Measurements from ENCODE around the gene NBPF1.
"Not testable (repeated sequence)": the region's sequence is repeated elsewhere in the genome, so short reads cannot be mapped to it uniquely, and the experiment has no call there.

Gene NBPF1

DNA sequence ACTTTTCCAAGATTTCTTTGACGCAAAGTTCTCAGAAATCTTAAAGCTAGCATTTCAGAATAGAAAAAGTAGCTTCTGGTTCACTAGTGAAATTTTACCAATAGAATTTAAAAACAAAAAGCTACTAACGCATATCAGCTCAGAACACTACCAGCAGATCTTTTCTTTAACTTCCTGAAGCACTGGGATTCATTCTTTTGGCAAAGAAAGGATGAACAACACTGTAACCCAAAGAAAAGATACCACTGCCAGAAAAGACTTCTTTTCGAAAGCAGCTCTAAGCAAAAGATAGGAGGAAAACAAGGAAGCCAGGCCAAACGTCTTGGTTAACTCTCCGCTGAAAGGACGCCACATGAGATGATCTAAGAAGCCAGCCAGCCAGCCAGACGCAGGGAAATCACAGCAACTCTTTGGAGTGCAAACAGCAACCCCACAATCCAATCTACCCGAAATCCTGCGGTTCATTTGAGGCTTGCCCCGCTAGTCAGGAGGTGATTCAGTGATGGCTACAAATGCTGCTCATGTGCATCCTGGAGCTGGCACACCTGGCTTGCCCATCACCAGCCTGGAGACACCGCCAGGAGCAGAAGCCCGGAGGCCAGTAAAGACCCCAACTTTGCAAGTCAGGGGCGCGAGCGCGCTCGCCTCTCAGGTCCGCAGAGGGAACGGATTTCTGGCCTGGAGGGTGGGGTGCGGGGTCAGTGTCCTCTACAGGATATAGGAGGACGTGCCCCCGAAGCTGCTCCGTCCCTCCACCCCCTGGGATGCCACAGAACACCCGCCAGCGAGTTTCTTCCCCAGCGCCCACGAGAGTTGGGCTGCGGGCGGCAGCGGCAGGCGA, 812 bp downstream of the NBPF1 start:
- peak overlapping the region; percentile 55 to 60 for H3K9ac ChIP-seq (ENCODE audit: low read depth in 1 of 2, low read length in 2 of 2)
- no peaks in the 10 kb centered on the region for H3K9me3 ChIP-seq (ENCODE audit: control insufficient read depth in 1 of 2, low read length in 2 of 2)
- H3K4me3 ChIP-seq (ENCODE audit: low read depth in 1 of 2, low read length in 2 of 2) = peak overlapping the region; percentile 82 to 87
- peaks cover 6 to 20% of the 10 kb centered on the region in 2 donors for H3K4me1 ChIP-seq (ENCODE audit: control insufficient read depth in 1 of 2, insufficient read depth in 2 of 2, low read length in 2 of 2)
- H3K36me3 ChIP-seq (ENCODE audit: control insufficient read depth in 1 of 2, insufficient read depth in 2 of 2, low read length in 2 of 2) = peaks cover 7 to 17% of the 10 kb centered on the region in 2 donors
- H3K27ac ChIP-seq (ENCODE audit: low read depth, low read length) = no peak overlapping the region
- no peaks in the 10 kb centered on the region for H3K27me3 ChIP-seq (ENCODE audit: control insufficient read depth in 1 of 2, insufficient read depth in 2 of 2, low read length in 2 of 2)

DNA sequence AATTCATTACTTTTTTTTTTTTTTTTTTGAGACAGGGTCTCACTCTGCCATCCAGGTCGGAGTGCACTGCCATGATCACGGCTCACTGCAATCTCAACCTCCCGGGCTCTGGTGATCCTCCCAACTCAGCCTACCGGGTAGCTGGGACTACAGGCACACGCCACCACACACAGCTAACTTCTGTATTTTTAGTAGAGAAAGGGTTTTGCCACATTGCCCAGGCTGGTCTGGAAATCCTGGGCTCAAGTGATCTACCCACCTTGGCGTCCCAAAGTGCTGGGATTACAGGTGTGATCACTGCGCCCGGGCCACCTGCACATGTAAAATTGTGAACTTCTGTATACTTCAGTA, 1.4 kb downstream of the NBPF1 start:
- H3K27ac ChIP-seq (ENCODE audit: low read depth, low read length); H3K27me3 ChIP-seq (ENCODE audit: control insufficient read depth in 1 of 2, insufficient read depth in 2 of 2, low read length in 2 of 2); H3K9me3 ChIP-seq (ENCODE audit: control insufficient read depth in 1 of 2, low read length in 2 of 2): not testable (repeated sequence)
- Histone ChIP-seq H3K36me3 (ENCODE audit: control insufficient read depth in 1 of 2, insufficient read depth in 2 of 2, low read length in 2 of 2) (peaks cover 11 to 18% of the 10 kb centered on the region in 2 donors), H3K9ac (ENCODE audit: low read depth in 1 of 2, low read length in 2 of 2) (peak overlapping the region; percentile 55 to 60), H3K4me3 (ENCODE audit: low read depth in 1 of 2, low read length in 2 of 2) (peak overlapping the region; percentile 82 to 87), H3K4me1 (ENCODE audit: control insufficient read depth in 1 of 2, insufficient read depth in 2 of 2, low read length in 2 of 2) (peaks cover 6 to 20% of the 10 kb centered on the region in 2 donors)

DNA sequence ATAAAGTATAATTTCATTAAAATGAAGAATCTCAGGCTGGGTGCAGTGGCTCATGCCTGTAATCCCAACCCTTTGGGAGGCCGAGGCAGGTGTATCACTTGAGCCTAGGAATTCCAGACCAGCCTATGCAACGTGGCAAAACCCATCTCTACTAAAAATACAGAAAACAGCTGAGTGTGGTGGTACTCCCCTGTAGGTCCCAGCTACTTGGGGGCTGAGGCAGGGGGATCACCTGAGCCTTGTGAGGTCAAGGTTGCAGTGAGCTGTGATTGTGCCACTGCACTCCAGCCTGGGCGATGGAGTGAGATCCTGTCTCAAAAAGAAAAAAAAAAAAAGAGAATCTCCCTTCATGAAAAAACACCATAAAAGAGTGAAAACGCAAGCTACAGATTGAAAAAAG, 2.2 kb downstream of the NBPF1 start:
- not testable (repeated sequence) for H3K9me3 ChIP-seq (ENCODE audit: control insufficient read depth in 1 of 2, low read length in 2 of 2); H3K9ac ChIP-seq (ENCODE audit: low read depth in 1 of 2, low read length in 2 of 2); H3K4me3 ChIP-seq (ENCODE audit: low read depth in 1 of 2, low read length in 2 of 2); H3K27ac ChIP-seq (ENCODE audit: low read depth, low read length); H3K27me3 ChIP-seq (ENCODE audit: control insufficient read depth in 1 of 2, insufficient read depth in 2 of 2, low read length in 2 of 2)
- Histone ChIP-seq H3K4me1 (ENCODE audit: control insufficient read depth in 1 of 2, insufficient read depth in 2 of 2, low read length in 2 of 2) (peaks cover 6 to 20% of the 10 kb centered on the region in 2 donors), H3K36me3 (ENCODE audit: control insufficient read depth in 1 of 2, insufficient read depth in 2 of 2, low read length in 2 of 2) (peaks cover 16 to 25% of the 10 kb centered on the region in 2 donors)

DNA sequence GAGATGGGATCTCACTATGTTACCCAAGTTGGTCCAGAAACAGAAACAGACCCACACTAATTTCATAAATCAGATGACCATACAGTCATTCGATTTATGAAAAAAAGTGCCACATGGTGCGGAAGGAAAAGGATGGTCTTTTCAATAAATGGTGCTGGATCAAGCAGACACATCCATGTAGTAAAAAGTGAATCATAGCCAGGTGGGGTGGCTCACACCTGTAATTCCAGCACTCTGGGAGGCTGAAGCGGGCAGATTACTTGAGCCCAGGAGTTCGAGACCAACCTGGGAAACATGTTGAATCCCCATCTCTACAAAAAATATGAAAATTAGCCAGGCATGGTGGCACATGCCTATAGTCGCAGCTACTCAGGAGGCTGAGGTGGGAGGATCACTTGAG, 2.8 kb downstream of the NBPF1 start:
- H3K36me3 ChIP-seq (ENCODE audit: control insufficient read depth in 1 of 2, insufficient read depth in 2 of 2, low read length in 2 of 2) = peaks cover 17 to 29% of the 10 kb centered on the region in 2 donors
- H3K4me1 ChIP-seq (ENCODE audit: control insufficient read depth in 1 of 2, insufficient read depth in 2 of 2, low read length in 2 of 2) = peaks cover 6 to 20% of the 10 kb centered on the region in 2 donors
- not testable (repeated sequence) for H3K27ac ChIP-seq (ENCODE audit: low read depth, low read length); H3K4me3 ChIP-seq (ENCODE audit: low read depth in 1 of 2, low read length in 2 of 2); H3K27me3 ChIP-seq (ENCODE audit: control insufficient read depth in 1 of 2, insufficient read depth in 2 of 2, low read length in 2 of 2); H3K9me3 ChIP-seq (ENCODE audit: control insufficient read depth in 1 of 2, low read length in 2 of 2); H3K9ac ChIP-seq (ENCODE audit: low read depth in 1 of 2, low read length in 2 of 2)

DNA sequence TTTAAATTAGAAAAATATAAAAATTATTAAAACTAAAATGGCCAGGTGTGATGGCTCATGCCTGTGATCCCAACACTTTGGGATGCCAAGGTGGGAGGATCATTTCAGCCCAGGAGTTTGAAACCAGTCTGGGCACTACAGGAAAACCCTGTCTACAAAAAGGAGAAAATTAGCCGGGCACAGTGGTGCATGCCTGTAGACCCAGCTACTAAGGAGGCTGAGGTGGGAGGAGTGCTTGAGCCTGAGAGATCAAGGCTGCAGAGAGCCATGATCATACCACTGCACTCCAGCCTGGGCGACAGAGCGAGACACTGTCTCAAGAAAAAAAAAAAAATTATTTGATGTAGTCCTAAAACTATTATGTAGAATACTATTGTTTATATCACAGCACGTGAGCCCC, 3.6 kb downstream of the NBPF1 start:
- H3K27me3 ChIP-seq (ENCODE audit: control insufficient read depth in 1 of 2, insufficient read depth in 2 of 2, low read length in 2 of 2); H3K9me3 ChIP-seq (ENCODE audit: control insufficient read depth in 1 of 2, low read length in 2 of 2); H3K27ac ChIP-seq (ENCODE audit: low read depth, low read length); H3K9ac ChIP-seq (ENCODE audit: low read depth in 1 of 2, low read length in 2 of 2); H3K4me3 ChIP-seq (ENCODE audit: low read depth in 1 of 2, low read length in 2 of 2): not testable (repeated sequence)
- peaks cover 6 to 20% of the 10 kb centered on the region in 2 donors for H3K4me1 ChIP-seq (ENCODE audit: control insufficient read depth in 1 of 2, insufficient read depth in 2 of 2, low read length in 2 of 2)
- peaks cover 17 to 36% of the 10 kb centered on the region in 2 donors for H3K36me3 ChIP-seq (ENCODE audit: control insufficient read depth in 1 of 2, insufficient read depth in 2 of 2, low read length in 2 of 2)

DNA sequence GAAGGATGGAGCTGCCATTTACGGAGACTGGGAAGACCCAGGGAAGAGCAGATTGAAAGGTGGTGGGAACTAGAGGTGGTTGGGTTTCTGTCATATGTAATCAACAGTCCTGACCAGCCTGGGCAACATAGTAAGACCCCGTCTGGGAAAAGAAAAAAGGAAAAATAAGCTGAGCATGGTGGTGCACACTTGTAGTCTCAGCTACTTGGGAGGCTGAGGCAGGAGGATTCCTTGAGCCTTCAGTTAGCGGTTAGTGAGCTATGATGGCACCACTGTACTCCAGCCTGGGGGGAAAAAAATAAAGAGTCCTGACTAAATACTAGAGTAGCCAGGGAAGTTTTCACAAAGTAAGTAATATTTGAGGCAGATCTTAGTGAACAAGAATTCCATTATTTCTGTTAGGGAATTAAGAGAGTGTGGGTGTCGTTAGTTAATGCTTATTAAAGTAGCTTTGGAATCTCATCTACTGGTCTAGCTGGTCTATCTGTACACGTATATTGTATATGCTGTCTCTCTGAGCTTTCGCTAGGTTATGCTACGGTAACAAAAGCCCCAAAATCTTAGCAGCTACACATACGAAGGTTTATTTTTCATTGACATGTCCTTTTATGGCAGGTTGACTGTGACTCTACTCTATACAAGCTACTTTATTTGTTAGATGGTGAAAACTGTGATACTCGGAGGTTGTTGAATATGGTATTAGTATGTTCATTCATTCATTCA, 4.4 kb downstream of the NBPF1 start:
- H3K27me3 ChIP-seq (ENCODE audit: control insufficient read depth in 1 of 2, insufficient read depth in 2 of 2, low read length in 2 of 2) = no peaks in the 10 kb centered on the region
- no peak overlapping the region for H3K9ac ChIP-seq (ENCODE audit: low read depth in 1 of 2, low read length in 2 of 2)
- peaks cover 6 to 16% of the 10 kb centered on the region in 2 donors for H3K4me1 ChIP-seq (ENCODE audit: control insufficient read depth in 1 of 2, insufficient read depth in 2 of 2, low read length in 2 of 2)
- H3K36me3 ChIP-seq (ENCODE audit: control insufficient read depth in 1 of 2, insufficient read depth in 2 of 2, low read length in 2 of 2) = peaks cover 17 to 36% of the 10 kb centered on the region in 2 donors
- H3K9me3 ChIP-seq (ENCODE audit: control insufficient read depth in 1 of 2, low read length in 2 of 2) = no peaks in the 10 kb centered on the region
- no peak overlapping the region for H3K27ac ChIP-seq (ENCODE audit: low read depth, low read length)
- H3K4me3 ChIP-seq (ENCODE audit: low read depth in 1 of 2, low read length in 2 of 2) = no peak overlapping the region

DNA sequence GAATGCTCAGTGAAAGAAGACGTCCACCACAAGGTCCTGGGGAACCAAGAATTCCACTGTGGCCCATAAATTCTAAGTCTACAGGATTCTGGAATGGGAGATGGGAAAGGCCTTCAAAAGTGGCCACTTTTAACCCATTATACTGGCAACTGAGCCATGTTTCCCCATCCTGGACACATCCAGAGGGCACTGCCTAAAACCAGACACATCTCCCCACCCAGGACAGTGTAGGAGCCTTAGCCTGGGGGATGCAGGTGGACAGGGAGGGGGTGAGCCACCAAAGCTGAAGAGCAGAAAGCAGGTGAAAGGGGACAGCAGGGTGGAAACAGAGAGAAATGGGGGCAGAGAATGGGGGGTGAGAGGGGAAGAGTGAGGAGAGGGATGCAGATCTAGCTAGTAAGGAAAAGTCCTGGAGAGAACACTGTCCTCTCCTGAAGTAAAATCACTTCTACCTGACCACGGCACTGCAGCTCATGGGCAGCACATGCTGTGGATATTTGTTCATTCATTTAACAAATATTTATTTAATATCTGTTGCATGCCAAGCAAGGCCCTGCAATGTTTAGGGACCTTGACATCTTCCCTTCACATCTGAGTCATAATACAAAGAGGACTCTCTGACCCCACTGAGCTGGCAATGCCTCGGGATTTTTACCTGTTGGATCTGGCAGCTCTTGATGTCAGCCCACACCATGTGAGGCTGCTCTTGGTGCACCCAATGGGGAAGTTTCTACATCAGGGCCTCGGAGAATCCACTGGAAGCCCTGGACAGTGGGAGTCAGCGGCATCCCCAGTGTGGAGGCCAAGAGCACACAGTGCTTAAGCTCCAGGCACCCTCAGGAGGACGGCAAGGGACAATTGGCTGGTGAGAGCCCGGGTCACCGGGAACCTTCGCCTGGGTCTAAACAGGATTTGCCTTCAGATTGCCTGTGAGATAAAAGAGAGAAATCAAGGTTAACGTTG, 5.2 kb downstream of the NBPF1 start:
- Histone ChIP-seq H3K4me1 (ENCODE audit: control insufficient read depth in 1 of 2, insufficient read depth in 2 of 2, low read length in 2 of 2) (peaks cover 6 to 11% of the 10 kb centered on the region in 2 donors), H3K36me3 (ENCODE audit: control insufficient read depth in 1 of 2, insufficient read depth in 2 of 2, low read length in 2 of 2) (peaks cover 17 to 36% of the 10 kb centered on the region in 2 donors)
- not testable (repeated sequence) for H3K27ac ChIP-seq (ENCODE audit: low read depth, low read length); H3K27me3 ChIP-seq (ENCODE audit: control insufficient read depth in 1 of 2, insufficient read depth in 2 of 2, low read length in 2 of 2); H3K9ac ChIP-seq (ENCODE audit: low read depth in 1 of 2, low read length in 2 of 2); H3K4me3 ChIP-seq (ENCODE audit: low read depth in 1 of 2, low read length in 2 of 2); H3K9me3 ChIP-seq (ENCODE audit: control insufficient read depth in 1 of 2, low read length in 2 of 2)

DNA sequence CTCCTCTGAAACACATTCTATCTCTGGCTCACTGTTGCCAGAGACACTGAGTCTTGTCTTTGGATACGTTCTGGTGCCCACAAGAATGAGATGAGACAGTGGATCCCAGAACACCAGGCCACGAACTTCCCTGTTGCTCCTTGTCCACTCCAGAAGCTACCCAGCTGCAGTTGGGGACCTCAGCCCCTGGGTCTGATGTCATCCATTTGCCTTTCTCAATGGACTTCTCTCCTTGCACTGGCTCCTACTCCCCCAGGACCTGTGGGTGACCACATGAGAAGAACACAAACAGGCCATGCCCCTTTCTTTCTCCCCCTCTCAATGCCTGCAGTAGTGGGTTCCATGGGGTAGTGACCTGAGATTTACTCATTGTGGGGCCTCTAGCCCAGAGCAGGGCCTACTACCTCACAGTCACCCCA, 5.9 kb downstream of the NBPF1 start:
- Histone ChIP-seq H3K9me3 (ENCODE audit: control insufficient read depth in 1 of 2, low read length in 2 of 2) (no peaks in the 10 kb centered on the region), H3K27ac (ENCODE audit: low read depth, low read length) (no peak overlapping the region), H3K4me3 (ENCODE audit: low read depth in 1 of 2, low read length in 2 of 2) (no peak overlapping the region), H3K4me1 (ENCODE audit: control insufficient read depth in 1 of 2, insufficient read depth in 2 of 2, low read length in 2 of 2) (peaks cover 4 to 7% of the 10 kb centered on the region in 2 donors), H3K27me3 (ENCODE audit: control insufficient read depth in 1 of 2, insufficient read depth in 2 of 2, low read length in 2 of 2) (no peaks in the 10 kb centered on the region), H3K9ac (ENCODE audit: low read depth in 1 of 2, low read length in 2 of 2) (no peak overlapping the region), H3K36me3 (ENCODE audit: control insufficient read depth in 1 of 2, insufficient read depth in 2 of 2, low read length in 2 of 2) (peaks cover 17 to 36% of the 10 kb centered on the region in 2 donors)

DNA sequence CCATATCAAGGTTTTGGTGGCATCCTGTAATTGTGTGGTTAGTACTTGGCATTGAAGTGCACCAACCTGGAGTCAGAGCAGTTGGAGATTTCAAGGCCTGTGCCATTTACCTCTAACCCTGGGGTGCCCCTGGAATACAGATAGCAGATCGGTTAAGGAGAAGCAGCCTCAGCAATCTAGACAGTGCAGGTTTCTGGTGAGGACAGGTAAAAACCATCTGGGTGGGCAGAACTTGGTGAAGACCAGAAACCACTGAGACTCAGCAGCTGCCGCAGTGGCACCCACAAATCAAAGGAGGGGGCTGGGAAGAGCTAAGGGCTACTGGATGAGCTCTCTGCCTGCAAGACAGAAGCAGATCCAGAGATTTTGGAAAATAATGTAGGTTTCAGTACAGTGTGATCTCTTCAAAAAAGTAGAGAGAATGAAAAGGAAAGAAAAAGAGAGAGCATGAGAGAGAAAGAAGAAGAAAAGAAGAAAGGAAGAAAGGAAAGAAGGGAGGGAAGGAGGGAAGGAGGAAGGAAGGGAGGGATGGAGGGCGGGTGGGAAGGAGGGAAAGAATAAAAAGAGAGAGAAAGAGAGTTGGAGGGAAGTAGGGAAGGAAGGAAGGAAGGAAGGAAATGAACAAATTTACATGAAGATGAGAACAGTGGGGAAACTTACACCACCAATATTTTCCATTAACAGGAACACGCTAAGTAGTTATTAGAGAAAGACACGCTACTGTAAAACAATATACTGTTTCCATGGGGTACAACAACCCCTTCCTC, 6.5 kb downstream of the NBPF1 start:
- not testable (repeated sequence) for H3K4me1 ChIP-seq (ENCODE audit: control insufficient read depth in 1 of 2, insufficient read depth in 2 of 2, low read length in 2 of 2); H3K9me3 ChIP-seq (ENCODE audit: control insufficient read depth in 1 of 2, low read length in 2 of 2); H3K4me3 ChIP-seq (ENCODE audit: low read depth in 1 of 2, low read length in 2 of 2); H3K27me3 ChIP-seq (ENCODE audit: control insufficient read depth in 1 of 2, insufficient read depth in 2 of 2, low read length in 2 of 2); H3K27ac ChIP-seq (ENCODE audit: low read depth, low read length); H3K9ac ChIP-seq (ENCODE audit: low read depth in 1 of 2, low read length in 2 of 2)
- H3K36me3 ChIP-seq (ENCODE audit: control insufficient read depth in 1 of 2, insufficient read depth in 2 of 2, low read length in 2 of 2) = peaks cover 17 to 36% of the 10 kb centered on the region in 2 donors
